ENCODE measurements around the gene HSPBAP1.
"Not testable (repeated sequence)": the region's sequence is repeated elsewhere in the genome, so short reads cannot be mapped to it uniquely, and the experiment has no call there.

HSPBAP1 gene

GRCh38 chr3:122784436-122784835 is 9.2 kb downstream of the HSPBAP1 start:
- no peak for DNase-seq

DNA sequence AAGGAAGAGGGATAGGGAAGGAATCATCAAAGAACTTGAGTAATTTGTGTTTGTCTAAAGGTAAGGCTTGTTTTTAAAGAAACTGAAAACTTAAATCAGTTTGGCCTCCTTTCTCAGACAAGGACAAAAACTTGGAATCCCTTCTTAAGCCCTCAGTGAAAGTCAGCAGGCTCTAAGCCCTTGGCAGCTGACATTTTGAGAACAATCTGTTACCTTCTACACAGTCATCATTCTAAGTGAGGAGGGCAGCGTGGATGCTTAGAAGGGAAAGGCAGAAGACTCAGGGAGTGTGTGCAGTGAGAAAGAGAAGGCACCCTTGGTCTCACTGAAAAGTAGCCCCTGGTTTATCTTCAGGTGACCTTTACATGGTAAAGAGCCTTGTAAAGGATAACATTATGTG is 10.8 kb downstream of the HSPBAP1 start:
- no peak for DNase-seq

DNA sequence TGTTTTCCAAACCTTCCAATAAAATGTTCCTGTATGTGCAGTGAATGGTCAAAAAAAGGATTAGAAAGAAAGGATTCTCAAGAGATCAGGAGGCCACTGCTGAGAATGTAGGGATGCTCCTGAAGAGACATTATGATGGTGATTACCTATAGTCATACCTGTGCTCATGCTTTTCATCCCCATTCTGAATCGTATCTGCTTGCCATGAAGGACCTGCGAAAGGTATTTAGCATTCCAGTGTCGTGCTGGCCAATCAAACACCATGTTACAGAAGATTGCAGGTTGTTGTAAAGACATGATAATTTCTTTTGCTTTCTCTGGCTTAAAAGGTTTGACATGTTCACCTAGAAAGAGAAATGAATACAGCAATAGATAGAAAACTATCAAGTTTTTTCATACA is 16.1 kb downstream of the HSPBAP1 start:
- no peak for DNase-seq

- DNase-seq, result no peak
These were observed 16.8 kb downstream of the HSPBAP1 start for GRCh38 chr3:122776675-122777468.

GRCh38 chr3:122774564-122774963 is 19.1 kb downstream of the HSPBAP1 start:
- no peak for DNase-seq

GRCh38 chr3:122773944-122774509 is 19.6 kb downstream of the HSPBAP1 start:
- DNase-seq, result no peak

- no peak for DNase-seq
These were observed 20.8 kb downstream of the HSPBAP1 start for GRCh38 chr3:122772827-122773226.

- no peak for DNase-seq
These were observed 23.0 kb downstream of the HSPBAP1 start for GRCh38 chr3:122770521-122771202.

DNA sequence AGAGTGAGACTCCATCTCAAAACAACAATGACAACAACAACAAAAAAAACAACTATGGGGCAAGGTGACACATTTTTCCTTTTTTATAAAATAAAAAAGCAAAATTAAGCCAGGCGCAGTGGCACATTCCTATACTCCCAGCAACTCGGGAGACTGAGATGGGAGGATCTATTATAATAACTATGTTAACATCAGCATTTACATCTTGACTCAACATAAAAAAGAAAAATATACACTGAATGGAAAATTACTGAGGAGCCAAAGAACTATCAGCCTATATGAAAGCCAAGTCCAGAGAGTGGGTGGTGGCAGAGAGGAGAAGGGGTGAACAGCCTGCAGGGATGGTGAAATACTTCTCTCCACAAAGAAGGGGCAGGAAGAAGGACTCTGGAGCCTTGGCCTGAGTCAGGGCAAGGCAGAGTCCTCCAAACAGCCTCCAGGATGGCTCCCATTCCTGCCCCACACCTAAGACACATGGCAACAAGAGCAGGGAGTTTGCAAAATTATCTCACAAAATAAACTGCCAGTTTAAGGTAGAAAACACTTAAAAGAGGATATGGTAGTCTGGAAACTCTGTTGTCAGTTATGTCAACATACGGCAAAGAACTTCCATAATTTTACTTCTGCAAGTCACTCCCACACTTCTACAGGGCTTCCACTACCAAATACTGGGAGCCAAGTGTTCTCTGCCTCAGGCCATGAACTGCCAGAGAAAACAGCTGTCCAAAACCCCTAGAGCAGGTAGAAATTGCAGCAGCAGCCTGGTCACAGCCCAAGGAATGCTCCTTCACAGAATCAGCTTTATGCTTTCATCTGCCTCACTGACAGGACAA is 25.9 kb downstream of the HSPBAP1 start:
- no peak for DNase-seq

GRCh38 chr3:122766430-122766829 is 27.2 kb downstream of the HSPBAP1 start:
- no peak for DNase-seq

- DNase-seq, result peak; percentile 50
These were observed 33.0 kb downstream of the HSPBAP1 start for GRCh38 chr3:122760453-122761271.

DNA sequence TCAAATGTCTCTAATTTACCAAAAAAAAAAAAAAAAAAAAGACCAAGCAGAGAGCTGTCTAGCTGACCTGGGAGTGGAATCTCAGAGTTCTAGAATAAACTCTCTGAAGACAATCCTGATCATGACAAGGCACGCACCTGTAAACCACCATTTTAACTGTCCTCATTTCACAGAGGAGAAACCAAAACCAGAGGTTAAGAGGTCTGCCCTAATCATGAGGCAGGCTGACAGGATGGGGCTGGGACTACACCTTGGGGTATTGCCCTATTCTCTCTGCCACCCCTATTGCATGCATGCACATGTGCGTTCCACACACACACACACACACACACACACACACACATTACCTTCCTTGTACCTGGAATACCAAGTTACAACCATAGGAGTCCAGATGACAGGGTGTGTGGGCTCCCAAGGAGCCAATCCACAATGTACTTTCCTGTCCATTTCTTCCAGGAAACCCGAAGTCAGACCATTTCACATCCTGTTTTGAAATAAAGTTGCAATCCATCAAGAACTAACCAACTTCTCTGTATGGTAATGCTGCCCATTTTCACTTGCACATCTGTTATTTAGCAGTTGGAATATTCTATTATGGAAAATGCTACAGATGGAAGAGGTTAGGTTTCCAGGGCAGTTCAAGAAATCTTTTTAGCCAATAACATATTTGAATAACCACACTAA is 34.6 kb downstream of the HSPBAP1 start:
- DNase-seq, result peak; percentile 9

GRCh38 chr3:122755491-122755890 is 38.1 kb downstream of the HSPBAP1 start:
- no peak for DNase-seq

- DNase-seq, result peak; percentile 31
These were observed 38.7 kb downstream of the HSPBAP1 start for GRCh38 chr3:122754929-122755328.

DNA sequence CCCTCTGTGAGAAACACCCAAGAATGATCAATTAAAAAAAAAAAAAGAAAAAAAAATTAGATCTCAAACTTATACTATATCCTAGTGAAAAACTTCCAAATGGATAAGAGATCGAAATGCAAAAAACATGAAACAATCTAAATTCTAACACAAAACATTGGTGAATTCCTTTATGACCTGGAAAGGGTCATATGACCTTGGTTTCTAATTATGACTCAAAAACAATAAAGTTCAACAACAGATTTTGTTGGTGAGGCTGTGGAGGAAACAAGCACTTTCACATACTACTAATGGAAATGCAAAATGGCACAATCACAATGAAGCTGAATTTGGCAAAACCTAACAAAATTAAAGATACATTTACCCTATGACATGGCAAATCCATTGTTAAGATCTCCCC is 45.3 kb downstream of the HSPBAP1 start:
- no peak for DNase-seq

DNA sequence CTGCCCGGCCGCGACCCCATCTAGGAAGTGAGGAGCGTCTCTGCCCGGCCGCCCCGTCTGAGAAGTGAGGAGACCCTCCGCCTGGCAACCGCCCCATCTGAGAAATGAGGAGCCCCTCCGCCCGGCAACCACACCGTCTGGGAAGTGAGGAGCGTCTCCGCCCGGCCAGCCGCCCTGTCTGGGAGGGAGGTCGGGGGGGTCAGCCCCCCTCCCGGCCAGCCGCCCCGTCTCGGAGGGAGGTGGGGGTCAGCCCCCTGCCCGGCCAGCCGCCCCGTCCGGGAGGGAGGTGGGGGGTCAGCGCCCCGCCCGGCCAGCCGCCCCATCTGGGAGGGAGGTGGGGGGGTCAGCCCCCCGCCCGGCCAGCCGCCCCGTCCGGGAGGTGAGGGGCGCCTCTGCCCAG is 46.3 kb downstream of the HSPBAP1 start:
- DNase-seq, result not testable (repeated sequence)

GRCh38 chr3:122745369-122746021 is 48.1 kb downstream of the HSPBAP1 start:
- peak; percentile 42 for DNase-seq

GRCh38 chr3:122743581-122744120 is 50.0 kb downstream of the HSPBAP1 start:
- no peak for DNase-seq

- DNase-seq, result no peak
These were observed 51.4 kb downstream of the HSPBAP1 start for GRCh38 chr3:122742234-122742633.

- no peak for DNase-seq
These were observed 54.5 kb downstream of the HSPBAP1 start for GRCh38 chr3:122739172-122739571.

Data from fibroblast of skin of scalp (primary cell).